ENCODE measurements around the gene NTRK1. TPM values are rescaled to one million over a fixed set of nuclear protein-coding genes. Genes with fewer than 3 reads are reported as not detected.
A peak's percentile ranks its signal among the peaks of the same experiment; 100 is the strongest.

Gene NTRK1
- total RNA-seq, result under 1 TPM in 1 of 2 donors, not detected in 1; 0.61 TPM
- under 1 TPM; 0.15 to 0.24 TPM for polyA plus RNA-seq
- long read RNA-seq, donor 1, result 0 reads
- long read RNA-seq, donor 2, result 0 reads
- long read RNA-seq, donor 3, result 0 reads
- long read RNA-seq, donor 4, result 0 reads
- long read RNA-seq, donor 5, result 0 reads

GRCh38 chr1:156860628-156861423, at the start of gene NTRK1:
Gene NTRK1, plus strand, starts transcription at chr1:156860865. Its CDS starts 70 bp downstream, at chr1:156860935.
- TF ChIP-seq CTCF (IDR thresholded peaks at IDR 0.05; ENCODE audit: control extremely low read depth, extremely low read depth), result no peak

GRCh38 chr1:156811168-156811567, 49.5 kb upstream of the NTRK1 start:
- Histone ChIP-seq H3K27me3 (ENCODE audit: control insufficient read depth in 3 of 3, insufficient read depth in 3 of 3, low read length in 2 of 3) (no peaks in the 10 kb centered on the region), H3K9ac (ENCODE audit: insufficient read depth in 1 of 2, low read length in 2 of 2) (no peak overlapping the region), H3K27ac (ENCODE audit: low read depth in 1 of 2, low read length in 1 of 2) (no peak overlapping the region), H3K4me1 (ENCODE audit: control insufficient read depth in 5 of 5, insufficient read depth in 5 of 5, low read length in 5 of 5) (peaks cover 0 to 28% (median 10%) of the 10 kb centered on the region in 5 donors), H3K4me3 (no peak overlapping the region), H3K9me3 (ENCODE audit: control insufficient read depth in 4 of 4, insufficient read depth in 3 of 4, low read length in 3 of 4) (peaks cover 0 to 2% (median 0%) of the 10 kb centered on the region in 4 donors), H3K36me3 (ENCODE audit: control insufficient read depth in 4 of 4, insufficient read depth in 4 of 4, low read length in 4 of 4) (no peaks in the 10 kb centered on the region)
- no peak for TF ChIP-seq CTCF (IDR thresholded peaks at IDR 0.05; ENCODE audit: control extremely low read depth, extremely low read depth)
- 73 to 74% methylated on average over 4 of the region's 4 CpGs for WGBS, 2 donors
- no peak for DNase-seq
- ATAC-seq (ENCODE audit: insufficient read depth, low FRiP score), result no peak

More at GRCh38 chr1:156860628-156861423, at the start of gene NTRK1:
- DNase-seq, result peak; percentile 44 to 58 (median 46)
- no peak within 1 kb of the TSS for H3K4me3 ChIP-seq
- 2 to 3% methylated on average over 54 to 69 of the region's 69 CpGs for WGBS, 2 donors
- H3K4me1 ChIP-seq (ENCODE audit: control insufficient read depth in 5 of 5, insufficient read depth in 5 of 5, low read length in 5 of 5), result peaks cover 0 to 33% (median 6%) of the 10 kb centered on the region in 5 donors
- H3K9me3 ChIP-seq (ENCODE audit: control insufficient read depth in 4 of 4, insufficient read depth in 3 of 4, low read length in 3 of 4), result peaks cover 0 to 4% (median 0%) of the 10 kb centered on the region in 4 donors
- peaks cover 6 to 85% (median 39%) of the 10 kb centered on the region in 3 donors for H3K27me3 ChIP-seq (ENCODE audit: control insufficient read depth in 3 of 3, insufficient read depth in 3 of 3, low read length in 2 of 3)
- ATAC-seq (ENCODE audit: insufficient read depth, low FRiP score), result no peak
- no peaks in the 10 kb centered on the region for H3K36me3 ChIP-seq (ENCODE audit: control insufficient read depth in 4 of 4, insufficient read depth in 4 of 4, low read length in 4 of 4)
- no peak within 1 kb of the TSS for H3K27ac ChIP-seq (ENCODE audit: low read depth in 1 of 2, low read length in 1 of 2)
- no peak within 1 kb of the TSS for H3K9ac ChIP-seq (ENCODE audit: insufficient read depth in 1 of 2, low read length in 2 of 2)

GRCh38 chr1:156812293-156812990, 48.2 kb upstream of the NTRK1 start:
- WGBS, 2 donors, result 96 to 97% methylated on average over 10 of the region's 10 CpGs

More at GRCh38 chr1:156812293-156812990, 48.2 kb upstream of the NTRK1 start:
- peaks cover 0 to 2% (median 0%) of the 10 kb centered on the region in 4 donors for H3K9me3 ChIP-seq (ENCODE audit: control insufficient read depth in 4 of 4, insufficient read depth in 3 of 4, low read length in 3 of 4)
- DNase-seq (no peak), ATAC-seq (ENCODE audit: insufficient read depth, low FRiP score) (no peak)
- H3K27me3 ChIP-seq (ENCODE audit: control insufficient read depth in 3 of 3, insufficient read depth in 3 of 3, low read length in 2 of 3), result peaks cover 0 to 7% (median 0%) of the 10 kb centered on the region in 3 donors
- no peak for TF ChIP-seq CTCF (IDR thresholded peaks at IDR 0.05; ENCODE audit: control extremely low read depth, extremely low read depth)
- H3K27ac ChIP-seq (ENCODE audit: low read depth in 1 of 2, low read length in 1 of 2), result no peak overlapping the region
- H3K36me3 ChIP-seq (ENCODE audit: control insufficient read depth in 4 of 4, insufficient read depth in 4 of 4, low read length in 4 of 4), result no peaks in the 10 kb centered on the region
- peak overlapping the region in 1 of 2 donors; percentile 23 for H3K9ac ChIP-seq (ENCODE audit: insufficient read depth in 1 of 2, low read length in 2 of 2)
- peaks cover 0 to 28% (median 8%) of the 10 kb centered on the region in 5 donors for H3K4me1 ChIP-seq (ENCODE audit: control insufficient read depth in 5 of 5, insufficient read depth in 5 of 5, low read length in 5 of 5)
- no peak overlapping the region for H3K4me3 ChIP-seq

All from lung (tissue), 16 donors.